CD14-positive monocyte (primary cell): ENCODE measurements around the gene A4GNT. TPM values are rescaled to one million over a fixed set of nuclear protein-coding genes. Genes with fewer than 3 reads are reported as not detected.

Experiments
- DNase-seq, 3 donors: peaks; one replicate each; pipeline ENCODE4 v3.0.0-alpha.2; 2011 to 2022
- H2AFZ ChIP-seq: 2 replicates; pipeline ENCODE4 v1.6.0; 2012; ENCODE audit warnings: mild to moderate bottlenecking, low read depth, low read length, inconsistent platforms; ENCODE audit not compliant: insufficient read depth, poor library complexity, severe bottlenecking
- H3K27ac ChIP-seq, 2 donors: 1 replicate in 1 of 2; 2 replicates in 1 of 2; pipeline ENCODE4 v1.5.1; 2012 to 2013; ENCODE audit warnings: low read length in 2 of 2, control low read depth in 1 of 2, inconsistent platforms in 1 of 2, low read depth in 1 of 2, mild to moderate bottlenecking in 1 of 2
- H3K27me3 ChIP-seq, 2 donors: one replicate each; pipeline versions ENCODE4 v1.6.0 to v1.6.1; 2011 to 2013; ENCODE audit warnings: low read length in 2 of 2; ENCODE audit not compliant: control insufficient read depth in 2 of 2, insufficient read depth in 2 of 2
- H3K36me3 ChIP-seq, 2 donors: replicated peaks in 1 of 2; 1 replicate in 1 of 2; 2 replicates in 1 of 2; pipeline versions ENCODE4 v1.5.1 to v1.6.1; 2012 to 2013; ENCODE audit warnings: low read length in 2 of 2, control low read depth in 1 of 2, inconsistent platforms in 1 of 2, mild to moderate bottlenecking in 1 of 2; ENCODE audit not compliant: insufficient read depth in 2 of 2, control insufficient read depth in 1 of 2
- H3K4me1 ChIP-seq, 2 donors: 1 replicate in 1 of 2; 2 replicates in 1 of 2; pipeline versions ENCODE4 v1.5.1 to v1.6.1; 2012 to 2013; ENCODE audit warnings: low read length in 2 of 2, control low read depth in 1 of 2, inconsistent platforms in 1 of 2, mild to moderate bottlenecking in 1 of 2, moderate library complexity in 1 of 2; ENCODE audit not compliant: insufficient read depth in 2 of 2, control insufficient read depth in 1 of 2
- H3K4me2 ChIP-seq: replicated peaks from 2 replicates; pipeline ENCODE3; 2012; ENCODE audit warnings: low read length, moderate library complexity, mild to moderate bottlenecking; ENCODE audit not compliant: poor library complexity, severe bottlenecking; ENCODE audit errors: extremely low read depth
- H3K4me3 ChIP-seq, 3 experiments: fragments of 200-600 bp in 1 of 3; sonication (generic) in 1 of 3; replicated peaks in 1 of 3; 1 replicate in 2 of 3; 2 replicates in 1 of 3; pipeline ENCODE4 v1.5.1; 2011 to 2013; ENCODE audit warnings: low read length in 3 of 3, mild to moderate bottlenecking in 3 of 3, control low read depth in 2 of 3, low read depth in 2 of 3, inconsistent platforms in 1 of 3, moderate library complexity in 1 of 3
- H3K79me2 ChIP-seq: 2 replicates; pipeline ENCODE4 v1.6.0; 2012; ENCODE audit warnings: mild to moderate bottlenecking, control low read depth, inconsistent platforms, low read length, moderate library complexity; ENCODE audit not compliant: insufficient read depth
- H3K9ac ChIP-seq: 2 replicates; pipeline ENCODE4 v1.6.0; 2017; ENCODE audit warnings: low read length, mild to moderate bottlenecking; ENCODE audit not compliant: insufficient read depth, poor library complexity, severe bottlenecking
- H3K9me3 ChIP-seq, 2 donors: replicated peaks in 1 of 2; 1 replicate in 1 of 2; 2 replicates in 1 of 2; pipeline versions ENCODE4 v1.5.1 to v1.6.1; 2012 to 2013; ENCODE audit warnings: low read length in 2 of 2, control low read depth in 1 of 2; ENCODE audit not compliant: control insufficient read depth in 1 of 2, insufficient read depth in 1 of 2
- H4K20me1 ChIP-seq: 2 replicates; pipeline ENCODE4 v1.6.0; 2012; ENCODE audit warnings: mild to moderate bottlenecking, low read length, control low read depth, moderate library complexity; ENCODE audit not compliant: insufficient read depth
- H3K27ac Mint-ChIP-seq, 7 donors: one replicate each; pipeline ENCODE4 v1.8.0; 2020; ENCODE audit warnings: mild to moderate bottlenecking in 7 of 7, mixed read lengths in 7 of 7, moderate library complexity in 6 of 7, inconsistent platforms in 2 of 7
- H3K27me3 Mint-ChIP-seq, 3 donors: one replicate each; pipeline ENCODE4 v1.8.0; 2021 to 2022; ENCODE audit warnings: low read depth in 3 of 3, mild to moderate bottlenecking in 3 of 3, mixed read lengths in 3 of 3, moderate library complexity in 3 of 3, inconsistent platforms in 1 of 3
- H3K36me3 Mint-ChIP-seq, 2 donors: one replicate each; pipeline ENCODE4 v1.8.0; 2020; ENCODE audit warnings: mixed read lengths in 2 of 2, inconsistent platforms in 1 of 2, mild to moderate bottlenecking in 1 of 2
- H3K4me1 Mint-ChIP-seq: one replicate; pipeline ENCODE4 v1.8.0; 2020; ENCODE audit warnings: mild to moderate bottlenecking, mixed read lengths
- H3K4me3 Mint-ChIP-seq, 2 donors: one replicate each; pipeline ENCODE4 v1.8.0; 2020; ENCODE audit warnings: mild to moderate bottlenecking in 2 of 2, mixed read lengths in 2 of 2, moderate library complexity in 1 of 2
- H3K9me3 Mint-ChIP-seq, 7 donors: one replicate each; pipeline ENCODE4 v1.8.0; 2020 to 2022; ENCODE audit warnings: mixed read lengths in 7 of 7, mild to moderate bottlenecking in 6 of 7, moderate library complexity in 6 of 7, inconsistent platforms in 2 of 7
- WGBS: methylation state at CpG from one replicate; pipeline ENCODE4 v1.1.5; 2013; ENCODE audit warnings: missing lambda C conversion rate; ENCODE audit not compliant: insufficient coverage; 5-methylcytosine and 5-hydroxymethylcytosine counted together
- intact Hi-C, 2 donors: fragments of 100-400 bp; cut with micrococcal nuclease; formaldehyde crosslinking; loops; one replicate each; pipeline versions ENCODE4 v1.15.0 to v1.15.1; 2023
- polyA plus RNA-seq, 3 donors: library from polyadenylated mRNA; depleted of rRNA in 1 of 3; unstranded in 2 of 3; stranded (reverse) in 1 of 3; fragments of 300-500 nt in 2 of 3; fragments of >200 nt in 1 of 3; fragmentation: Illumina TruSeq in 2 of 3; gene quantifications; 1 replicate in 2 of 3; 2 replicates in 1 of 3; pipeline ENCODE4 v1.2.3, GENCODE V29; 2012 to 2021
- TF ChIP-seq, protein P1 (sequence below): fragments of 200-600 bp; IDR thresholded peaks from one replicate; pipeline ENCODE4 v1.8.0; 2022; ENCODE audit warnings: antibody characterized with exemption, mild to moderate bottlenecking

A4GNT gene
- polyA plus RNA-seq, 3 donors, result not detected

DNA sequence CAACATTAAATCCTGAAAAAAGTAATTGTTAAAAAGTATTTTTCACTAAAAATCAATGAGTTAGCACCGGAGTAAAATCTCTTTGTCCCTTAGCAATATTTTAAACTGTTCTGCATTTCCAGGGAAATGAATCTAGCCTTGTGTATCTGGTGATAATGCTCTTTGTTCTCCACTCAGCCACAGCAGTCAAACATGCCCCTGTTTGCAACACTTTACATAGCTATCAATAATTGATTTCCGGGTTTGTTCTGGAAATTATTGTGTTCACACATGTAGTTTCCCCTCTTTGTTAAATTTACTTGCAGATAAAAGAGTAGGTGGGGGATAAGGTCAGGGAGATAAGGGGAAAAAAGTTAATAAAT is 3.6 kb upstream of the A4GNT start:
- H3K36me3 ChIP-seq, result no peaks in the 10 kb centered on the region
- peak overlapping the region; percentile 93 to 96 (median 95) for H3K27ac Mint-ChIP-seq
- intact Hi-C loops, result loop anchor here in 1 of 2 donors (10.0 kb wide), 1 partner anchor 89 kb away; no protein-coding TSS in a partner anchor
- peaks cover 0 to 2% (median 0%) of the 10 kb centered on the region in 7 donors for H3K9me3 Mint-ChIP-seq
- H3K9me3 ChIP-seq, result no peaks in the 10 kb centered on the region
- DNase-seq, result no peak
- H3K36me3 Mint-ChIP-seq, result no peaks in the 10 kb centered on the region
- H3K4me3 ChIP-seq, result peak overlapping the region in 1 of 3 experiments; percentile 65
- H4K20me1 ChIP-seq, result no peaks in the 10 kb centered on the region
- H3K4me3 Mint-ChIP-seq, result peak overlapping the region in 1 of 2 donors; percentile 60
- no peaks in the 10 kb centered on the region for H3K27me3 ChIP-seq
- WGBS, result no CpG with 5 or more reads among the region's 2 CpGs
- peak overlapping the region in 1 of 2 donors; percentile 80 for H3K27ac ChIP-seq
- peaks cover 71 to 72% of the 10 kb centered on the region in 2 donors for H3K4me1 ChIP-seq
- H2AFZ ChIP-seq, result no peak overlapping the region
- H3K79me2 ChIP-seq, result no peaks in the 10 kb centered on the region
- H3K27me3 Mint-ChIP-seq, result peaks cover 0 to 3% (median 2%) of the 10 kb centered on the region in 3 donors
- H3K4me2 ChIP-seq, result peak overlapping the region; percentile 74
- no peak overlapping the region for H3K9ac ChIP-seq
- TF ChIP-seq, protein P1, sequence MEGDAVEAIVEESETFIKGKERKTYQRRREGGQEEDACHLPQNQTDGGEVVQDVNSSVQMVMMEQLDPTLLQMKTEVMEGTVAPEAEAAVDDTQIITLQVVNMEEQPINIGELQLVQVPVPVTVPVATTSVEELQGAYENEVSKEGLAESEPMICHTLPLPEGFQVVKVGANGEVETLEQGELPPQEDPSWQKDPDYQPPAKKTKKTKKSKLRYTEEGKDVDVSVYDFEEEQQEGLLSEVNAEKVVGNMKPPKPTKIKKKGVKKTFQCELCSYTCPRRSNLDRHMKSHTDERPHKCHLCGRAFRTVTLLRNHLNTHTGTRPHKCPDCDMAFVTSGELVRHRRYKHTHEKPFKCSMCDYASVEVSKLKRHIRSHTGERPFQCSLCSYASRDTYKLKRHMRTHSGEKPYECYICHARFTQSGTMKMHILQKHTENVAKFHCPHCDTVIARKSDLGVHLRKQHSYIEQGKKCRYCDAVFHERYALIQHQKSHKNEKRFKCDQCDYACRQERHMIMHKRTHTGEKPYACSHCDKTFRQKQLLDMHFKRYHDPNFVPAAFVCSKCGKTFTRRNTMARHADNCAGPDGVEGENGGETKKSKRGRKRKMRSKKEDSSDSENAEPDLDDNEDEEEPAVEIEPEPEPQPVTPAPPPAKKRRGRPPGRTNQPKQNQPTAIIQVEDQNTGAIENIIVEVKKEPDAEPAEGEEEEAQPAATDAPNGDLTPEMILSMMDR, result no peak
- H3K4me1 Mint-ChIP-seq, result peaks cover 72% of the 10 kb centered on the region

DNA sequence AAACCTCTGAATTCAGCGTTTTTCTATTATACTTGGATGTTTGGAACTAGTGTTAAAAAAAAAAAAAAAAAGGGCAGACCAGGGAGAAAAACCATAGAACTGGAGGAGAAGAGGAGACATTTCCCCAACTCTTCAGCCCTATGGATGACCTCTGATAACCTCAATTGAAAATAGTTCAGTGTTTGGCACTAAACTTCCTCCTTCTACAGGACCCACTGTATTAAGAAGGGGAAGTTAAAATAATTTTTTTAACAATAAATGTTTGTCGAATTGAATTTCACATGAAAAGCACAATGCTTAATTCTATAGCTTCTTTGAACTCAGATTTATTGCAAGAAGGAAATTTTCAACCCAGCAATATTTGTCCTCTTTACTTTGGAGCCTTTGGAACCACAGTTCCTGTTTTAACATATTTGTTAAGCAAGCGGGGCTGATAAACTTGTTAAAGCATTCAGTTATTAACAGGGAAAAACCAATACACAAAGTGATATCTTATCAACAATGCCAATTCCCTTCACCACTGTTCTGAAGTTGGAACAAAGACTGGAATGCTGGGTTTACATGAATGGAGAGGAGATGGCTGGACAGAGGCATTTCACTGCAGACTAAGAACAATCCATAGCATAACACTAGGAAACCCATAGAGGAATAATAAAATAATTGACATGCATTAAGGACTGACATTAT is 3.1 kb upstream of the A4GNT start:
- peak overlapping the region; percentile 9 to 60 for H3K4me3 Mint-ChIP-seq
- H3K27me3 Mint-ChIP-seq, result peaks cover 0 to 3% (median 2%) of the 10 kb centered on the region in 3 donors
- Histone ChIP-seq H4K20me1 (no peaks in the 10 kb centered on the region), H2AFZ (no peak overlapping the region), H3K27me3 (no peaks in the 10 kb centered on the region), H3K9ac (no peak overlapping the region), H3K9me3 (no peaks in the 10 kb centered on the region), H3K27ac (peak overlapping the region in 1 of 2 donors; percentile 80), H3K4me2 (peak overlapping the region; percentile 74), H3K4me1 (peaks cover 70 to 71% of the 10 kb centered on the region in 2 donors), H3K36me3 (no peaks in the 10 kb centered on the region), H3K79me2 (no peaks in the 10 kb centered on the region), H3K4me3 (peak overlapping the region in 1 of 3 experiments; percentile 65)
- H3K4me1 Mint-ChIP-seq, result peaks cover 68% of the 10 kb centered on the region
- peak overlapping the region; percentile 84 to 96 (median 94) for H3K27ac Mint-ChIP-seq
- WGBS, result no CpG with 5 or more reads among the region's 3 CpGs
- no peaks in the 10 kb centered on the region for H3K36me3 Mint-ChIP-seq
- intact Hi-C loops, result loop anchor here in 1 of 2 donors (10.0 kb wide), 1 partner anchor 90 kb away; no protein-coding TSS in a partner anchor
- DNase-seq, result peak in 2 of 3 donors; percentile 53 to 75
- TF ChIP-seq, protein P1, result no peak
- peaks cover 0 to 2% (median 0%) of the 10 kb centered on the region in 7 donors for H3K9me3 Mint-ChIP-seq
